HEK293T (cell line): ENCODE measurements around the gene SCRN1.

Source experiments
- CTBP1 ChIP-seq: fragments of 450-650 bp; IDR thresholded peaks from 2 replicates; pipeline ENCODE4 v1.6.1; 2016; ENCODE audit warnings: borderline replicate concordance
- NFRKB ChIP-seq: fragments of 450-650 bp; IDR thresholded peaks from 2 replicates; pipeline ENCODE4 v1.6.1; 2016; ENCODE audit warnings: mild to moderate bottlenecking, moderate library complexity
- SP1 ChIP-seq: fragments of 450-650 bp; IDR thresholded peaks from 2 replicates; pipeline ENCODE4 v1.6.1; 2017

- TF ChIP-seq CTBP1 (no peak), SP1 (no peak), NFRKB (no peak)
These were observed 41.0 kb downstream of the SCRN1 start for GRCh38 chr7:29948587-29948986.
